ENCODE results near the gene SPRY4. TPM values are rescaled to one million over a fixed set of nuclear protein-coding genes. Genes with fewer than 3 reads are reported as not detected.

SPRY4 gene
- total and polyA plus RNA-seq, 2 of the 13 experiments (the other 11 are each of a cell fraction or from before 2014, with no cell fraction given): 8.9 to 17.8 TPM

GRCh38 chr5:142322747-142323479, 1.9 kb downstream of the SPRY4 start (continued):
- TF ChIP-seq ZNF503 (CRISPR knock-in tag; IDR thresholded peaks at IDR 0.05): peak; percentile 44; the same call in 1 of the 2 replicates
- TF ChIP-seq ZNF770 (CRISPR knock-in tag; IDR thresholded peaks at IDR 0.05): peak; percentile 39; the same call in 1 of the 2 replicates
- 0 out of 2 replicates have a peak, but pooled peaks have one; percentile 19 for TF ChIP-seq NKX3-1 (CRISPR knock-in tag; IDR thresholded peaks at IDR 0.05)
- TF ChIP-seq ZNF274 (CRISPR knock-in tag; IDR thresholded peaks at IDR 0.05): no peak
- no peak for TF ChIP-seq FOXO4 (CRISPR knock-in tag; conservative IDR thresholded peaks at IDR 0.05)
- TF ChIP-seq CREB3 (CRISPR knock-in tag; IDR thresholded peaks at IDR 0.05): no peak
- TF ChIP-seq CEBPB (IDR thresholded peaks at IDR 0.05; ENCODE audit: borderline replicate concordance, low read depth, low read length): peak; percentile 42; the same call in 1 of the 2 replicates
- peak; percentile 28; the same call in 1 of the 2 replicates for TF ChIP-seq POLR2G (IDR thresholded peaks at IDR 0.05; ENCODE audit: low read depth, low read length)
- no peak for TF ChIP-seq SRSF4 (IDR thresholded peaks at IDR 0.05; ENCODE audit: low read depth, low read length, poor library complexity, severe bottlenecking)
- no peak for TF ChIP-seq TEAD3 (CRISPR knock-in tag; optimal IDR thresholded peaks at IDR 0.05; ENCODE audit: borderline replicate concordance)
- no peak for TF ChIP-seq ZKSCAN8 (CRISPR knock-in tag; IDR thresholded peaks at IDR 0.05; ENCODE audit: borderline replicate concordance)
- 0 out of 2 replicates have a peak, but pooled peaks have one; percentile 3 for TF ChIP-seq ZNF264 (CRISPR knock-in tag; IDR thresholded peaks at IDR 0.05)
- TF ChIP-seq FOXK2 (IDR thresholded peaks at IDR 0.05): no peak
- TF ChIP-seq KIAA2018 (CRISPR knock-in tag; IDR thresholded peaks at IDR 0.05; ENCODE audit: borderline replicate concordance): no peak

All from HepG2 (cell line).